ENCODE results near the gene ARAP3.
"Not testable (repeated sequence)": the region's sequence is repeated elsewhere in the genome, so short reads cannot be mapped to it uniquely, and the experiment has no call there.

ARAP3 gene

DNA sequence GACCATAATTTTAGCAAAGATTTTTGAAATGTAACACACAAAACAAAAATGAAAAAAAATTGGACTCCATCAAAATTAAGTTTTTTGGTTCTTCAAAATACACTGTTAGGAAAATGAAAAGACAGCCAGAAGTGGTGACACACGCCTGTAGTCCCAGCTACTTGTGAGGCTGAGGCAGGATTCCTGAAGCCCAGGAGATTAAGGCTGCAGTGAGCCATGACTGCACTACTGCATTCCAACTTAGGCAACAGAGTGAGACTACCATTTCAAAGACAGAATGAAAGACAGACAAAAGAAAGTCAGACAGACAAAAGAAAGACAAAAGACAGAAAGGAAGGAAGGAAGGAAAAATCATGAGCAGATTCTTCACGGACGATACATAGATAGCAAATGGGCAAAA, 70.7 kb downstream of the ARAP3 start:
- no peak for FAIRE-seq

DNA sequence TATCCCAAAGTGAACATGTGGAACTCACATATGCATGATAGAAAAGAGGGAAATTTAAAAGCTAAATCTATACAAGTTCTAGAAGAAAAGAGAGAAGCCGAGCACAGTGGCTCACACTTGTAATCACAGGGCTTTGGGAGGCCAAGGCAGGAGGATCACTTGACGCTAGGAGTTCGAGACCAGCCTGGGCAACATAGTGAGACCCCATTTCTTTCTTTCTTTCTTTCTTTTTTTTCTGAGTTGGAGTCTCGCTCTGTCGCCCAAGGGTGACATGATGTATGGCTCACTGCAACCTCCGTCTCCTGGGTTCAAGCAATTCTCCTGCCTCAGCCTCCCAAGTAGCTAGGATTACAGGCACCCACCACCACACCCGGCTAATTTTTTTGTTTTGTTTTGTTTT, 72.1 kb downstream of the ARAP3 start:
- not testable (repeated sequence) for FAIRE-seq

DNA sequence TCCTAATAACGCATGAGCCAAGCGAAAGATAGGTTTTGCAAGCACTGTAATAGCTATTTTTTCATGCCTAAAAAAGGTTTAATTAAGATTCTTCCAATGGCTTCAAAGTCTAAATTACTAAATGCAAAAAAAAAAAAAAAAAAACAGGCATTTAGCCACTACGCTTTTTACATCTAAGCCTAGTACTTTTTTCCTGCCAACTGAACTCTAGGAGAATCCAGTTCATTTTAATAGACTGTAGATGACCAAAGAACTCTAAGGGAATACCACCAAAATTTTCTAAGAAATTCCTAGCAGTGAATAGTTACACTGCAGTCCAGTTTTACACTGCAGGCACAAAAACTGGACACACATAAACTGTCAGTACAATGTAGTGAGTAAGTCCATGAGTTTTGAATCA, 73.0 kb downstream of the ARAP3 start:
- no peak for FAIRE-seq

DNA sequence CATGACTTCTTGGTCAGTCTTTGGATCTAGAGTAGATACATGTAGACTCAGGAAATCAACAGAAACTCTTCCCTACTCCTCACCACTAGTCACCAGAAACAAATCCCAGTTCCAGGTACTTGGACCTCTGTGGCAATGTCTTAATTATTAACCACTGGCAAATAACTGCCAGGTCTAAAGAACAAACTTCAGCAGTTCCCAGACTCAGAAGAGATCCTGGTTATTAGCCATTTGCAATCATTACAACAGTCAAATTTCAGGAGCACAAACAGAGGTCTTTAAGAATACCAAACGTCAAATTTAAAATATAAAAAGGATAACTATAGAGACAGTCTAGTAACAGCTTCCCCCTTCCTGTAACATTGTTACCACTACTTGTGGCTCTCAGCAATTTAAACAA, 73.5 kb downstream of the ARAP3 start:
- FAIRE-seq: no peak

DNA sequence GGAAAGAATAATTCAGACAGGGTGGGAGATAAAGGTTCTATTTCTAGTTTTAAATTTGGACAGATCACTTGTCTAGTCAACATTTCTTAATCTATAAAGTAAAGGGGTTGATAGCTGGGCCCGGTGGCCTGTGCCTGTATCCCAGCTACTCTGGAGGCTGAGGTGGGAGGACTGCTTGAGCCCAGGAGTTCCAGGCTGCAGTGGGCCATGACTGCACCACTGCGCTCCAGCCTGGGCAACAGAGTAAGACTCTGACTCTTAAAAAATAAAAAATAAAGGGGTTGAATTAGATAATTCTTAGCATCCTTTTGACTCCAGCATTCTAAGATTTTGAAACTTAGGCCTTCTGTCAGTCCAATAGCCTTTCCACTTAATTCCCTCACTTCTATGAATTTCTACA, 74.0 kb downstream of the ARAP3 start:
- no peak for FAIRE-seq

DNA sequence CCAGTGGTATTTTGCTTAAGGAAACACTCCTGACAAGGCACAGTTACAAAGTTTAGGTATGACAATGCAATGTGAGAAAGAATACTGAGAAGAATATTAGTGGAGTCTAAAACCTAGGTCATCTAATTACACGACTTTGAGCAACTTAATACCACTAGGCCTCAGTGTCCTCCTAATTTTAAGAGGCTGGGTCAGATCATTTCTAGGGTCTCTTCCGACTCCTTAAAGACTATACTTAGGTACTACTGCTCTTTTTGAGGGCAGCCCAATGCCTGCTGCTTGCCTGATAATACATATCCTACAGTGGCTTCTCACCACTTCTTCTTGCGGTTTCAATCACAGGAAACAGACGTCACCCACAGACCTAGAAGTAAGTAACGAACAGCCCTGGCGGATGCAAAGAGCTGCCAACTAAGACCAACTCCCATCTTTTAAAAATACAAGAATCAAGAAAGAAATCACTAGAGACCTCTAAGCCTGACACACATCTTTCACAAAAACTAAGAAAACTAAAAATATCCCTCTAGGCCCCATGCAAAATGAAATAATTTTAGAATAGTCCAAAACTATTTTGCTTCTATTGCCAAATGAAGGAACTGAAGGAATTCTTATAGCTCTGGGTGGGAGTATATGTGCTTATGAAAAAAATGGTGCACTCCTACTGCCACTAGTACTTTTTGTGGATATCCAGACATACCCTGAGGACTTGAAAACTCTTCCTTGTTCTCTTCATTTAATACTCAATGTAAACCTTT, 76.3 kb downstream of the ARAP3 start:
- FAIRE-seq: no peak

DNA sequence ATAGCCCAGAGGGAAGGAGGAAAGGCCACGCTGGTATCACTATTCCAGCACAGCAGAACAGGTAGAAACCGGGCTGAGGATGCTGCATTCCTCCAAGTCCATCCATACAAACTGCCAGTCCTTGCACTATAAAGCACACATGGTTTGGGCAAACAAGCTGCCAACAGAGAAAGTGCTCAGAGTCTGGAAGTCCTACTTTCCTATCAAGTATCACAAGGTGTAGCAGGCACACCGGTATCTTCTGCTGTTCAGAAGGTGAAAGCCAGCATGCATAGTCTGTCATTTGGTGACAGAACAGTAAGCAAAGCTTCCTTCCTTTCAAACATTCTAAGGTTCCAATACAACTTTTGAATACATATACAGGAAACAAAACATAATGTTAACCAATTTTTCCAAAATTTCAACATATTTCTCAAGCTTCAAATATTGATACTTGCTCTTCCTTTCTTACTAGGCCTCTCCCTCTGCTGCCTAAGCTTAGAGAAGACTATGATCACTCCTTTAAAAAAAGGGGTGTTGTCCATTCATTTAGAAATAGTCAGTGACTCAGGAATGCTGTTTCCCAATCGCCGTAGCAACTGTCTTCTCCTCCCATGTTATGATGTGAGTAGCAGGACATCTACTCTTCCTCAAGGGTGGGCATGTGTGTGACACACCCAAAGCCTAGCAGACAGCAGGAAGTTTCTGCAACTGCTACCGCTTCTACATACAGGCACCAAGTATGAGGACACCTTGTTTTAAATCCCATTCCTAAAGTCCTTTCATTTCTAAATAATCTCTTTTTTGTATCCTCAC, 77.9 kb downstream of the ARAP3 start:
- no peak for FAIRE-seq
